Body of pancreas (tissue), 4 donors: ENCODE measurements around the gene DCDC2B.

Experiments used
- CTCF ChIP-seq, 7 experiments: fragments of 450-650 bp in 4 of 7; fragments of 200-600 bp in 3 of 7; sonication (generic) in 3 of 7; IDR thresholded peaks; one replicate each; pipeline ENCODE4 v1.5.1; 2016 to 2019; ENCODE audit warnings: antibody characterized with exemption in 7 of 7
- POLR2A ChIP-seq, 3 donors: fragments of 450-650 bp; IDR thresholded peaks; one replicate each; pipeline ENCODE4 v1.6.1; 2016; ENCODE audit warnings: antibody characterized with exemption in 3 of 3, mild to moderate bottlenecking in 2 of 3

DNA sequence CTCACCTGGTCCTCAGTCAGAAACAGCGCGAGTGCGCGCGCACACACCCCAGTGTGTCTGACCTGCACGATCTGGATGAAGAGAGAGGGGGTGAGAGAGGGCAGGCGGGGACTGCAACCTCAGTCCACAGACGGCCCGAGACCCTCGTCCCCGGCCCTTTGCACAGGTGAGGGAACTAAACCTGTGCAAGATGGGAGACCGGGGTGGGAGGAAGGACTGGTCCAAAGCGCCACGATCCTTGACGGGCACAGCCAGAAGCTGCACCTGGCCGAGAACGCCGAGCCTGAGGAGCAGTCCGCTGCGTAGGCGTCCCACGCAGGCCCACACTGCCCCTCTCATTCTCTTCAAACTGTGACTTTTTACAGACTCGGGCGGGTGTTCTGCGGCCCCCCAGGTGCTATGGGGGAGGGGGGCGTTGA is 3.9 kb upstream of the DCDC2B start:
- TF ChIP-seq CTCF (IDR thresholded peaks at IDR 0.05) (no peak), POLR2A (IDR thresholded peaks at IDR 0.05) (no peak)
